SK-N-SH (cell line): ENCODE measurements around the gene AGR3. TPM values are rescaled to one million over a fixed set of nuclear protein-coding genes. Genes with fewer than 3 reads are reported as not detected.

Experiments
- CTCF ChIA-PET: fragments of 300-600, 350-600 bp; formaldehyde crosslinking; extraction: SDS; loops from one replicate; lab custom pipeline; 2021; lab: Yijun Ruan, JAX
- POLR2A ChIA-PET: fragments of 350-600 bp; sonication (Branson Sonifier 250); formaldehyde crosslinking; extraction: SDS; loops from one replicate; lab custom pipeline; 2020; ENCODE audit warnings: antibody characterized with exemption, inconsistent platforms; lab: Yijun Ruan, JAX
- DNase-seq: peaks from one replicate; pipeline ENCODE4 v3.0.0; 2012
- H2AFZ ChIP-seq: fragments of 200-600 bp; sonication (generic); 2 replicates; pipeline ENCODE4 v1.8.1; 2016; ENCODE audit warnings: antibody characterized with exemption, mild to moderate bottlenecking, low read depth
- H3F3A ChIP-seq: fragments of 200-600 bp; sonication (generic); replicated peaks from 2 replicates; pipeline ENCODE3; 2016; ENCODE audit warnings: antibody characterized with exemption, mild to moderate bottlenecking; ENCODE audit not compliant: insufficient read depth
- H3K27ac ChIP-seq, 2 experiments: fragments of 200-500 bp in 1 of 2; fragments of 200-600 bp in 1 of 2; sonication (Bioruptor generic) in 1 of 2; sonication (generic), shearing (Covaris generic) in 1 of 2; 2 replicates each; pipeline versions ENCODE4 v1.5.1 to v1.6.1; 2014 to 2016; ENCODE audit warnings: low read depth in 2 of 2, inconsistent platforms in 1 of 2, low read length in 1 of 2, mild to moderate bottlenecking in 1 of 2, mixed read lengths in 1 of 2
- H3K27me3 ChIP-seq: fragments of 200-600 bp; sonication (generic), shearing (Covaris generic); 2 replicates; pipeline ENCODE4 v1.6.1; 2016; ENCODE audit warnings: mixed run types; ENCODE audit not compliant: insufficient read depth
- H3K36me3 ChIP-seq, 2 experiments: fragments of 200-500 bp in 1 of 2; fragments of 200-600 bp in 1 of 2; sonication (Bioruptor generic) in 1 of 2; sonication (generic) in 1 of 2; replicated peaks in 1 of 2; 2 replicates each; pipeline versions ENCODE3 to v1.5.1; 2014 to 2016; ENCODE audit warnings: low read length in 1 of 2, mild to moderate bottlenecking in 1 of 2; ENCODE audit not compliant: insufficient read depth in 2 of 2, control insufficient read depth in 1 of 2
- H3K4me1 ChIP-seq, 2 experiments: fragments of 200-500 bp in 1 of 2; fragments of 200-600 bp in 1 of 2; sonication (Bioruptor generic) in 1 of 2; sonication (generic), shearing (Covaris generic) in 1 of 2; 2 replicates each; pipeline versions ENCODE4 v1.5.1 to v1.6.1; 2014 to 2016; ENCODE audit warnings: low read depth in 1 of 2, low read length in 1 of 2, mixed run types in 1 of 2; ENCODE audit not compliant: insufficient read depth in 2 of 2, control insufficient read depth in 1 of 2
- H3K4me2 ChIP-seq: fragments of 200-600 bp; sonication (generic), shearing (Covaris generic); 2 replicates; pipeline ENCODE4 v1.6.1; 2017; ENCODE audit warnings: mixed run types
- H3K4me3 ChIP-seq, 2 experiments: fragments of 200-500 bp in 1 of 2; fragments of 200-600 bp in 1 of 2; sonication (Bioruptor generic) in 1 of 2; sonication (generic), shearing (Covaris generic) in 1 of 2; 2 replicates each; pipeline versions ENCODE4 v1.5.1 to v1.8.1; 2014 to 2016; ENCODE audit warnings: low read depth in 2 of 2, inconsistent platforms in 1 of 2, low read length in 1 of 2, mild to moderate bottlenecking in 1 of 2, mixed read lengths in 1 of 2, moderate library complexity in 1 of 2
- H3K79me2 ChIP-seq: fragments of 200-600 bp; sonication (generic); 2 replicates; pipeline ENCODE4 v1.8.1; 2017; ENCODE audit warnings: mild to moderate bottlenecking; ENCODE audit not compliant: insufficient read depth
- H3K9ac ChIP-seq: fragments of 200-600 bp; sonication (generic); 2 replicates; pipeline ENCODE4 v1.6.1; 2017; ENCODE audit warnings: mixed run types
- H3K9me2 ChIP-seq: fragments of 200-600 bp; sonication (generic); 2 replicates; pipeline ENCODE4 v1.6.1; 2017; ENCODE audit warnings: mixed run types
- H3K9me3 ChIP-seq: fragments of 200-600 bp; sonication (generic); 2 replicates; pipeline ENCODE4 v1.6.1; 2017; ENCODE audit warnings: mixed run types, mild to moderate bottlenecking, moderate library complexity
- H4K20me1 ChIP-seq: fragments of 200-600 bp; sonication (generic); 2 replicates; pipeline ENCODE4 v1.6.1; 2017; ENCODE audit warnings: mild to moderate bottlenecking, mixed run types; ENCODE audit not compliant: insufficient read depth
- CHD2 ChIP-seq: fragments of 150-350 bp; IDR thresholded peaks from 2 replicates; pipeline ENCODE4 v1.6.1; 2018; ENCODE audit warnings: low read length; ENCODE audit not compliant: partially characterized antibody
- FOXM1 ChIP-seq: IDR thresholded peaks from 2 replicates; pipeline ENCODE4 v1.4.0; 2012; ENCODE audit warnings: low read depth, mild to moderate bottlenecking
- NRF1 ChIP-seq: IDR thresholded peaks from 2 replicates; pipeline ENCODE4 v1.6.1; 2012; ENCODE audit warnings: low read depth, mild to moderate bottlenecking, low read length
- RAD21 ChIP-seq: IDR thresholded peaks from 2 replicates; pipeline ENCODE4 v1.6.1; 2012; ENCODE audit warnings: mild to moderate bottlenecking, low read length
- RFX5 ChIP-seq: IDR thresholded peaks from 2 replicates; pipeline ENCODE4 v1.6.1; 2012; ENCODE audit warnings: mild to moderate bottlenecking, improper control_type of control experiment, low read length
- SIN3A ChIP-seq: IDR thresholded peaks from 2 replicates; pipeline ENCODE4 v1.6.1; 2012; ENCODE audit warnings: low read depth, mild to moderate bottlenecking, low read length, moderate library complexity, borderline replicate concordance
- SMC3 ChIP-seq: IDR thresholded peaks from 2 replicates; pipeline ENCODE4 v1.6.1; 2012; ENCODE audit warnings: low read depth, low read length, improper control_type of control experiment
- whole genome bisulfite sequencing: methylation state at CpG from one replicate; pipeline ENCODE4 v1.1.6; 2017; ENCODE audit warnings: low lambda C conversion rate; 5-methylcytosine and 5-hydroxymethylcytosine counted together
- polyA plus RNA-seq, 3 experiments: library from polyadenylated mRNA; depleted of rRNA; stranded (reverse); fragments of >200 nt; gene quantifications; 2 replicates each; pipeline ENCODE4 v1.2.3, GENCODE V29; 2012
- TF ChIP-seq, protein P1 (sequence below): IDR thresholded peaks from 2 replicates; pipeline ENCODE4 v1.6.1; 2012; ENCODE audit warnings: mild to moderate bottlenecking, low read depth, low read length, moderate library complexity
- TF ChIP-seq, protein P2 (sequence below): fragments of 200-600 bp; sonication (generic); IDR thresholded peaks from 2 replicates; pipeline ENCODE4 v1.6.1; 2017; ENCODE audit warnings: antibody characterized with exemption, mild to moderate bottlenecking, moderate library complexity

The AGR3 gene
- polyA plus RNA-seq, 1 of the 3 experiments (the other 2 are of a cell fraction) = not detected

DNA sequence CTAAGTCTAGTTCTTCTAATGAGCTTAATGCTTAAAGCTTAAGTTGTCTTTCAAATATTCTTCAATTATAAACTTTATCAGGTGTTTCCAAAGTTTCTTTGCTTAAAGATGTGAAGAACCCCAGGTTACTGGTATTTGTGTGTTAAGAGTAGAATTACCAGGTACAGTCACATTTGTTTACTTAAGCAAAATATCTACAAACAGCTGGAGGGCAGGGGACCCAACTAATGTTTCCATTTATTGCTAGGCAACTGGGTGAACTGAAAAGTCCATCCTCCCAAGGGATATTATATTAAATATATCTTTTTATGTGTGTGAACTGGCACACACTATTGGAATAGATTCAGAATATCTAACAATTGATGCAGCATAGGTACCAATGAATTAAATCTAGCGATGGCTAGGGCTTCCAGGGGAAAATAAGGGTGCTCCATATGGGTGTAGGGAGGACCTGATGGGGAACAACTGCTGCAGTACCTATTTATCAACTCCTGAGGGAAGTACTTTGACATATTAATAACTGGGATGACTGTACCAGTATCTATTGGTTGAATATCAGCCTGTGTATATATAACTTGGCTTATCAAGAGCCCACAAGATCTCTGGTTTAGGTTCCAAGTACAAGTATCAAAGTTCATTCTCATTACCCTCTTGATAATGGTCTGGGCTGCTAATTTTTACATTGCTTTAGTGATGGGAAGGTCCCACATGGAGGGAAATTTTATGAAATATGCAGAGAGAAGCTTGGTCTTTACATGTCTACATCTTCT, 10.3 kb upstream of the AGR3 start:
- DNase-seq = no peak
- Histone ChIP-seq H3K4me2 (no peak overlapping the region), H2AFZ (no peak overlapping the region), H3F3A (no peaks in the 10 kb centered on the region), H3K79me2 (no peaks in the 10 kb centered on the region), H3K9me2 (no peaks in the 10 kb centered on the region), H3K27me3 (peaks cover 7% of the 10 kb centered on the region; the same call in 1 of the 2 replicates), H3K9ac (no peak overlapping the region), H4K20me1 (no peaks in the 10 kb centered on the region), H3K9me3 (no peaks in the 10 kb centered on the region), H3K36me3 (no peaks in the 10 kb centered on the region), H3K4me1 (no peaks in the 10 kb centered on the region), H3K4me3 (no peak overlapping the region), H3K27ac (no peak overlapping the region)
- CTCF ChIA-PET = interaction anchor here (0.8 to 1.4 kb wide), 2 partner anchors 26 to 34 kb away, joined by 3 to 7 read pairs; no protein-coding TSS in a partner anchor
- 4% methylated on average over 1 of the region's 1 CpG for WGBS
- POLR2A ChIA-PET = no interaction called here
- TF ChIP-seq RFX5 = no peak
- no peak for TF ChIP-seq CHD2
- no peak for TF ChIP-seq FOXM1
- TF ChIP-seq NRF1 = no peak
- TF ChIP-seq SIN3A = no peak

DNA sequence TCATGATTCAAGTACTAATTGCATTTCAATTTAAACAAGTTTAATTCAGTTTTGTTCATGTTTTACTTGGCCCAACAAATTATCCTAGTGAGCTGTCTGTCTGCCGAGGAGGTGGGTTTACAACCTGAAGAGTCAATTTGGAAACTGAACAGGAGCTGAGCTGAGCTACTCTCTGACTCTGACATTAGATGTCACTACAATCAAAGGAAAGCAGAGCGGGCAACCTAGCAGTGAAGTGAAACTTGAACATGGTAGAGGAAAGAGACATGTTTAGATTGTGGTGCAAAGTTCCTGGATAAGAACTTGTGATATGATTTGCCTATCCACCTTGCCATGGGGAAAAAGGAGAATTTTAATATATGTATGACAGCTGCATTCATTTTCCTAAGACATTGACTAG, 9.6 kb upstream of the AGR3 start:
- H3K79me2 ChIP-seq = no peaks in the 10 kb centered on the region
- H4K20me1 ChIP-seq = no peaks in the 10 kb centered on the region
- no peaks in the 10 kb centered on the region for H3K4me1 ChIP-seq
- no peaks in the 10 kb centered on the region for H3K9me2 ChIP-seq
- POLR2A ChIA-PET = no interaction called here
- peaks cover 7% of the 10 kb centered on the region; the same call in 1 of the 2 replicates for H3K27me3 ChIP-seq
- H3K27ac ChIP-seq = no peak overlapping the region
- TF ChIP-seq, protein P1, sequence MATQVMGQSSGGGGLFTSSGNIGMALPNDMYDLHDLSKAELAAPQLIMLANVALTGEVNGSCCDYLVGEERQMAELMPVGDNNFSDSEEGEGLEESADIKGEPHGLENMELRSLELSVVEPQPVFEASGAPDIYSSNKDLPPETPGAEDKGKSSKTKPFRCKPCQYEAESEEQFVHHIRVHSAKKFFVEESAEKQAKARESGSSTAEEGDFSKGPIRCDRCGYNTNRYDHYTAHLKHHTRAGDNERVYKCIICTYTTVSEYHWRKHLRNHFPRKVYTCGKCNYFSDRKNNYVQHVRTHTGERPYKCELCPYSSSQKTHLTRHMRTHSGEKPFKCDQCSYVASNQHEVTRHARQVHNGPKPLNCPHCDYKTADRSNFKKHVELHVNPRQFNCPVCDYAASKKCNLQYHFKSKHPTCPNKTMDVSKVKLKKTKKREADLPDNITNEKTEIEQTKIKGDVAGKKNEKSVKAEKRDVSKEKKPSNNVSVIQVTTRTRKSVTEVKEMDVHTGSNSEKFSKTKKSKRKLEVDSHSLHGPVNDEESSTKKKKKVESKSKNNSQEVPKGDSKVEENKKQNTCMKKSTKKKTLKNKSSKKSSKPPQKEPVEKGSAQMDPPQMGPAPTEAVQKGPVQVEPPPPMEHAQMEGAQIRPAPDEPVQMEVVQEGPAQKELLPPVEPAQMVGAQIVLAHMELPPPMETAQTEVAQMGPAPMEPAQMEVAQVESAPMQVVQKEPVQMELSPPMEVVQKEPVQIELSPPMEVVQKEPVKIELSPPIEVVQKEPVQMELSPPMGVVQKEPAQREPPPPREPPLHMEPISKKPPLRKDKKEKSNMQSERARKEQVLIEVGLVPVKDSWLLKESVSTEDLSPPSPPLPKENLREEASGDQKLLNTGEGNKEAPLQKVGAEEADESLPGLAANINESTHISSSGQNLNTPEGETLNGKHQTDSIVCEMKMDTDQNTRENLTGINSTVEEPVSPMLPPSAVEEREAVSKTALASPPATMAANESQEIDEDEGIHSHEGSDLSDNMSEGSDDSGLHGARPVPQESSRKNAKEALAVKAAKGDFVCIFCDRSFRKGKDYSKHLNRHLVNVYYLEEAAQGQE = no peak
- TF ChIP-seq, protein P2, sequence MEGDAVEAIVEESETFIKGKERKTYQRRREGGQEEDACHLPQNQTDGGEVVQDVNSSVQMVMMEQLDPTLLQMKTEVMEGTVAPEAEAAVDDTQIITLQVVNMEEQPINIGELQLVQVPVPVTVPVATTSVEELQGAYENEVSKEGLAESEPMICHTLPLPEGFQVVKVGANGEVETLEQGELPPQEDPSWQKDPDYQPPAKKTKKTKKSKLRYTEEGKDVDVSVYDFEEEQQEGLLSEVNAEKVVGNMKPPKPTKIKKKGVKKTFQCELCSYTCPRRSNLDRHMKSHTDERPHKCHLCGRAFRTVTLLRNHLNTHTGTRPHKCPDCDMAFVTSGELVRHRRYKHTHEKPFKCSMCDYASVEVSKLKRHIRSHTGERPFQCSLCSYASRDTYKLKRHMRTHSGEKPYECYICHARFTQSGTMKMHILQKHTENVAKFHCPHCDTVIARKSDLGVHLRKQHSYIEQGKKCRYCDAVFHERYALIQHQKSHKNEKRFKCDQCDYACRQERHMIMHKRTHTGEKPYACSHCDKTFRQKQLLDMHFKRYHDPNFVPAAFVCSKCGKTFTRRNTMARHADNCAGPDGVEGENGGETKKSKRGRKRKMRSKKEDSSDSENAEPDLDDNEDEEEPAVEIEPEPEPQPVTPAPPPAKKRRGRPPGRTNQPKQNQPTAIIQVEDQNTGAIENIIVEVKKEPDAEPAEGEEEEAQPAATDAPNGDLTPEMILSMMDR = peak; percentile 54
- peak; percentile 64 for TF ChIP-seq RAD21
- peak; percentile 40 for TF ChIP-seq SMC3
- no peaks in the 10 kb centered on the region for H3F3A ChIP-seq
- H3K9ac ChIP-seq = no peak overlapping the region
- no peak overlapping the region for H3K4me3 ChIP-seq
- no peak for DNase-seq
- H3K36me3 ChIP-seq = no peaks in the 10 kb centered on the region
- CTCF ChIA-PET = interaction anchor here (0.8 kb wide), 1 partner anchor 35 kb away, joined by 3 read pairs; no protein-coding TSS in a partner anchor
- no peak overlapping the region for H2AFZ ChIP-seq
- no peaks in the 10 kb centered on the region for H3K9me3 ChIP-seq
- 5% methylated on average over 2 of the region's 2 CpGs for WGBS
- H3K4me2 ChIP-seq = no peak overlapping the region
